Measurements from ENCODE around the gene TMEM204. TPM values are rescaled to one million over a fixed set of nuclear protein-coding genes. Genes with fewer than 3 reads are reported as not detected.

The TMEM204 gene
- total and polyA plus RNA-seq, 2 donors (not counting 1 experiment from before 2014, with no cell fraction given) = 0.27 to 2.7 TPM

DNA sequence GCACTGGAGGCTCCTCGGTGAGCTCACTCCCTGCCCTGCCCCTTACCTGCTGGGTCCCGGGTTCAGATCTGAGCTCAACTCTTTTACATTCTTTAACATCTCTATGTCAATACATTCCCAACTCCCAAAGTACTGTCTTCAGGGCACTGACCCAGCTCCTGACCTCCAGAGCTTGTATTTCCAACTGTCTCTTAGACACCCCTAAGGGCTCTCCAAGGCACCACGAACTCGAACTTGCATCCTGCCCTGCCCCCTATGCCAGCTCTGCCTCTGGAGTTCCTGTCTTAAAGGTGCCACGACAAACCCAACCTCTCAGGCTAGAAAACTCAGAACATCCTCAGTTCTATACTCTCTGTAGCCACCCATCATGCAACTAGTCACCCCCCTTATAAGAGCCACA is 39.8 kb downstream of the TMEM204 start:
- ChIA-PET CTCF (interaction anchor here (1.3 kb wide), 1 partner anchor 30 kb away, joined by 3 read pairs; no protein-coding TSS in a partner anchor), POLR2A (no interaction called here)
- ATAC-seq (ENCODE audit: low read depth) = no peak
- Histone ChIP-seq H3K9ac (ENCODE audit: low read length) (no peak overlapping the region), H4K20me1 (ENCODE audit: control insufficient read depth, insufficient read depth, low read length, poor library complexity, severe bottlenecking) (no peaks in the 10 kb centered on the region), H2AFZ (ENCODE audit: insufficient read depth, low read depth, low read length, poor library complexity, severe bottlenecking) (no peak overlapping the region), H3K27me3 (replicated peaks in 1 of 4; ENCODE audit: control extremely low read depth in 1 of 4, control insufficient read depth in 3 of 4, insufficient read depth in 4 of 4, low read length in 3 of 4) (no peaks in the 10 kb centered on the region), H3K79me2 (ENCODE audit: control insufficient read depth, insufficient read depth, low read length) (no peaks in the 10 kb centered on the region), H3K27ac (ENCODE audit: low read length in 2 of 2) (no peak overlapping the region), H3K9me3 (ENCODE audit: control extremely low read depth in 1 of 3, control insufficient read depth in 2 of 3, insufficient read depth in 1 of 3, low read length in 2 of 3) (no peaks in the 10 kb centered on the region), H3K4me1 (ENCODE audit: control insufficient read depth in 2 of 2, insufficient read depth in 2 of 2, low read length in 2 of 2) (no peaks in the 10 kb centered on the region), H3K4me2 (replicated peaks; ENCODE audit: low read depth, low read length, poor library complexity, severe bottlenecking) (no peak overlapping the region), H3K36me3 (replicated peaks in 1 of 2; ENCODE audit: control extremely low read depth in 1 of 2, control insufficient read depth in 1 of 2, extremely low read depth in 1 of 2, insufficient read depth in 2 of 2, low read length in 1 of 2) (peaks cover 0 to 3% of the 10 kb centered on the region in 2 experiments), H3K4me3 (ENCODE audit: control extremely low read depth in 1 of 5, extremely low read depth in 1 of 5, insufficient read depth in 1 of 5, low read depth in 2 of 5, low read length in 4 of 5) (no peak overlapping the region)
- TF ChIP-seq, protein P1, sequence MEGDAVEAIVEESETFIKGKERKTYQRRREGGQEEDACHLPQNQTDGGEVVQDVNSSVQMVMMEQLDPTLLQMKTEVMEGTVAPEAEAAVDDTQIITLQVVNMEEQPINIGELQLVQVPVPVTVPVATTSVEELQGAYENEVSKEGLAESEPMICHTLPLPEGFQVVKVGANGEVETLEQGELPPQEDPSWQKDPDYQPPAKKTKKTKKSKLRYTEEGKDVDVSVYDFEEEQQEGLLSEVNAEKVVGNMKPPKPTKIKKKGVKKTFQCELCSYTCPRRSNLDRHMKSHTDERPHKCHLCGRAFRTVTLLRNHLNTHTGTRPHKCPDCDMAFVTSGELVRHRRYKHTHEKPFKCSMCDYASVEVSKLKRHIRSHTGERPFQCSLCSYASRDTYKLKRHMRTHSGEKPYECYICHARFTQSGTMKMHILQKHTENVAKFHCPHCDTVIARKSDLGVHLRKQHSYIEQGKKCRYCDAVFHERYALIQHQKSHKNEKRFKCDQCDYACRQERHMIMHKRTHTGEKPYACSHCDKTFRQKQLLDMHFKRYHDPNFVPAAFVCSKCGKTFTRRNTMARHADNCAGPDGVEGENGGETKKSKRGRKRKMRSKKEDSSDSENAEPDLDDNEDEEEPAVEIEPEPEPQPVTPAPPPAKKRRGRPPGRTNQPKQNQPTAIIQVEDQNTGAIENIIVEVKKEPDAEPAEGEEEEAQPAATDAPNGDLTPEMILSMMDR (IDR thresholded peaks at IDR 0.05) = no peak
- no peak for TF ChIP-seq EZH2 (IDR thresholded peaks at IDR 0.05; ENCODE audit: borderline replicate concordance, insufficient read depth, low read depth, low read length, poor library complexity, severe bottlenecking)
- intact Hi-C loops (cut with micrococcal nuclease) = no loop called here
- no peak overlapping the region for H3K27ac Mint-ChIP-seq
- H3K4me1 Mint-ChIP-seq = no peaks in the 10 kb centered on the region
- H3K4me3 Mint-ChIP-seq = no peak overlapping the region
- H3K9me3 Mint-ChIP-seq (ENCODE audit: insufficient read depth) = peaks cover 2% of the 10 kb centered on the region
- H3K27me3 Mint-ChIP-seq = no peaks in the 10 kb centered on the region
- 89% methylated on average over 5 of the region's 5 CpGs for WGBS (ENCODE audit: insufficient coverage)
- DNase-seq = no peak

DNA sequence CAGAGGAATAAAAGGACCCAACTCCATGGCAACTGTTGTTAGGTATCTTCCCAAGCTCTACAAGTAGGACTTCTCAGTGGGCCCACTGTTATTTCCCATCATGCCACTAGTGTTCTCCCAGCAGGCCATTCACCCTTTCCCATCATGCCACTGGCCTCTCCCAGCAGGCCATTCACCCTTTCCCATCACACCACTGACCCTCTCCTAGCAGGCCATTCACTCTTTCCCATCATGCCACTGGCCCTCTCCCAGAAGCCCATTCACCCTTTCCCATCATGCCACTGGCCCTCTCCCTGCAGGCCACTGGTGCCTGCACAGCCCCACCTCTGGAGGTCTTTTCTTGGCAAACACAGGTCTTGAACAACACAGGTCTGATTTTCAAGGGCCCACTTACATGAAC is 42.1 kb downstream of the TMEM204 start:
- Histone ChIP-seq H3K9me3 (ENCODE audit: control extremely low read depth in 1 of 3, control insufficient read depth in 2 of 3, insufficient read depth in 1 of 3, low read length in 2 of 3) (no peaks in the 10 kb centered on the region), H3K36me3 (replicated peaks in 1 of 2; ENCODE audit: control extremely low read depth in 1 of 2, control insufficient read depth in 1 of 2, extremely low read depth in 1 of 2, insufficient read depth in 2 of 2, low read length in 1 of 2) (peaks cover 0 to 3% of the 10 kb centered on the region in 2 experiments), H3K79me2 (ENCODE audit: control insufficient read depth, insufficient read depth, low read length) (no peaks in the 10 kb centered on the region), H3K4me1 (ENCODE audit: control insufficient read depth in 2 of 2, insufficient read depth in 2 of 2, low read length in 2 of 2) (no peaks in the 10 kb centered on the region), H3K27me3 (replicated peaks in 1 of 4; ENCODE audit: control extremely low read depth in 1 of 4, control insufficient read depth in 3 of 4, insufficient read depth in 4 of 4, low read length in 3 of 4) (no peaks in the 10 kb centered on the region), H4K20me1 (ENCODE audit: control insufficient read depth, insufficient read depth, low read length, poor library complexity, severe bottlenecking) (no peaks in the 10 kb centered on the region), H3K27ac (ENCODE audit: low read length in 2 of 2) (no peak overlapping the region), H3K4me2 (replicated peaks; ENCODE audit: low read depth, low read length, poor library complexity, severe bottlenecking) (no peak overlapping the region), H2AFZ (ENCODE audit: insufficient read depth, low read depth, low read length, poor library complexity, severe bottlenecking) (no peak overlapping the region), H3K9ac (ENCODE audit: low read length) (no peak overlapping the region), H3K4me3 (ENCODE audit: control extremely low read depth in 1 of 5, extremely low read depth in 1 of 5, insufficient read depth in 1 of 5, low read depth in 2 of 5, low read length in 4 of 5) (no peak overlapping the region)
- no peak overlapping the region for H3K4me3 Mint-ChIP-seq
- peaks cover 2% of the 10 kb centered on the region for H3K9me3 Mint-ChIP-seq (ENCODE audit: insufficient read depth)
- H3K27ac Mint-ChIP-seq = no peak overlapping the region
- ATAC-seq (ENCODE audit: low read depth) (no peak), DNase-seq (no peak)
- POLR2A ChIA-PET = interaction anchor here (0.7 kb wide), 1 partner anchor 50 kb away, joined by 5 read pairs; no protein-coding TSS in a partner anchor
- TF ChIP-seq, protein P1 (IDR thresholded peaks at IDR 0.05) = no peak
- TF ChIP-seq EZH2 (IDR thresholded peaks at IDR 0.05; ENCODE audit: borderline replicate concordance, insufficient read depth, low read depth, low read length, poor library complexity, severe bottlenecking) = no peak
- H3K27me3 Mint-ChIP-seq = no peaks in the 10 kb centered on the region
- CTCF ChIA-PET = no interaction called here
- intact Hi-C loops (cut with micrococcal nuclease) = no loop called here
- H3K4me1 Mint-ChIP-seq = no peaks in the 10 kb centered on the region
